GM12878 (cell line): ENCODE measurements around the gene MBD5.

ENCODE experiments used
- MXI1 ChIP-seq: fragments of 150-350 bp; IDR thresholded peaks from 2 replicates; pipeline ENCODE4 v1.6.1; 2011; ENCODE audit warnings: low read depth, mild to moderate bottlenecking, inconsistent platforms, low read length, improper control_type of control experiment
- POLR2AphosphoS5 ChIP-seq: IDR thresholded peaks from 2 replicates; pipeline ENCODE4 v1.6.1; 2011; ENCODE audit warnings: mild to moderate bottlenecking, low read length, inconsistent platforms
- RCOR1 ChIP-seq: conservative IDR thresholded peaks from 2 replicates; pipeline ENCODE4 v1.6.1; 2012; ENCODE audit warnings: low read depth, low read length, improper control_type of control experiment
- ZSCAN29 ChIP-seq: fragments of 450-650 bp; IDR thresholded peaks from 2 replicates; pipeline ENCODE4 v1.6.1; 2017; ENCODE audit warnings: mild to moderate bottlenecking, moderate library complexity
- TF ChIP-seq, protein P1 (sequence below): fragments of 150-350 bp; IDR thresholded peaks from 2 replicates; pipeline ENCODE4 v1.6.1; 2016; ENCODE audit warnings: low read depth, low read length
- TF ChIP-seq, protein P2 (sequence below), 3 experiments: IDR thresholded peaks in 2 of 3; conservative IDR thresholded peaks in 1 of 3; 2 replicates each; pipeline ENCODE4 v1.5.1; 2011; ENCODE audit warnings: low read depth in 3 of 3, low read length in 3 of 3, mild to moderate bottlenecking in 3 of 3, control low read depth in 2 of 3, moderate library complexity in 2 of 3, inconsistent platforms in 1 of 3, mixed read lengths in 1 of 3; ENCODE audit not compliant: control insufficient read depth in 2 of 3, insufficient read depth in 1 of 3; ENCODE audit errors: extremely low read depth in 1 of 3

DNA sequence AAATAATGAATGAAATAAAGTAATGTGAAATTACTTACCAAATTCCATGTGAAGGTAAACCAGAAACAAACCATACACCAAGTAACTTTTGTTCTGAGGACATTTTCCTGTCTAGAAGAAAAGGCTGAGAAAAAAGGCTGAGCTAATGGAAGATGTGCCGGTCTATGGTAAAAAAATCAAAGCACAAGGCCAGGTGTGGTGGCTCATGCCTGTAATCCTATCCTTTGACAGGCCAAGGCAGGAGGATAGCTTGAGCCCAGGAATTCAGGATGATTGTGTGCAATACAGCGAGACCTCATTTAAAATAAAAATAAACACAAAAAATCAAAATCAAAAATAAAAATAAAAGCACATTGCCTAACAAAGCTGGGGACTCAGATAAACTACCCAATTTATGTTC lies 7.0 kb upstream of the MBD5 start:
- TF ChIP-seq POLR2AphosphoS5 (no peak), ZSCAN29 (no peak), MXI1 (no peak), RCOR1 (no peak)
- TF ChIP-seq, protein P1, sequence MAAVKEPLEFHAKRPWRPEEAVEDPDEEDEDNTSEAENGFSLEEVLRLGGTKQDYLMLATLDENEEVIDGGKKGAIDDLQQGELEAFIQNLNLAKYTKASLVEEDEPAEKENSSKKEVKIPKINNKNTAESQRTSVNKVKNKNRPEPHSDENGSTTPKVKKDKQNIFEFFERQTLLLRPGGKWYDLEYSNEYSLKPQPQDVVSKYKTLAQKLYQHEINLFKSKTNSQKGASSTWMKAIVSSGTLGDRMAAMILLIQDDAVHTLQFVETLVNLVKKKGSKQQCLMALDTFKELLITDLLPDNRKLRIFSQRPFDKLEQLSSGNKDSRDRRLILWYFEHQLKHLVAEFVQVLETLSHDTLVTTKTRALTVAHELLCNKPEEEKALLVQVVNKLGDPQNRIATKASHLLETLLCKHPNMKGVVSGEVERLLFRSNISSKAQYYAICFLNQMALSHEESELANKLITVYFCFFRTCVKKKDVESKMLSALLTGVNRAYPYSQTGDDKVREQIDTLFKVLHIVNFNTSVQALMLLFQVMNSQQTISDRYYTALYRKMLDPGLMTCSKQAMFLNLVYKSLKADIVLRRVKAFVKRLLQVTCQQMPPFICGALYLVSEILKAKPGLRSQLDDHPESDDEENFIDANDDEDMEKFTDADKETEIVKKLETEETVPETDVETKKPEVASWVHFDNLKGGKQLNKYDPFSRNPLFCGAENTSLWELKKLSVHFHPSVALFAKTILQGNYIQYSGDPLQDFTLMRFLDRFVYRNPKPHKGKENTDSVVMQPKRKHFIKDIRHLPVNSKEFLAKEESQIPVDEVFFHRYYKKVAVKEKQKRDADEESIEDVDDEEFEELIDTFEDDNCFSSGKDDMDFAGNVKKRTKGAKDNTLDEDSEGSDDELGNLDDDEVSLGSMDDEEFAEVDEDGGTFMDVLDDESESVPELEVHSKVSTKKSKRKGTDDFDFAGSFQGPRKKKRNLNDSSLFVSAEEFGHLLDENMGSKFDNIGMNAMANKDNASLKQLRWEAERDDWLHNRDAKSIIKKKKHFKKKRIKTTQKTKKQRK: no peak
- TF ChIP-seq, protein P2, sequence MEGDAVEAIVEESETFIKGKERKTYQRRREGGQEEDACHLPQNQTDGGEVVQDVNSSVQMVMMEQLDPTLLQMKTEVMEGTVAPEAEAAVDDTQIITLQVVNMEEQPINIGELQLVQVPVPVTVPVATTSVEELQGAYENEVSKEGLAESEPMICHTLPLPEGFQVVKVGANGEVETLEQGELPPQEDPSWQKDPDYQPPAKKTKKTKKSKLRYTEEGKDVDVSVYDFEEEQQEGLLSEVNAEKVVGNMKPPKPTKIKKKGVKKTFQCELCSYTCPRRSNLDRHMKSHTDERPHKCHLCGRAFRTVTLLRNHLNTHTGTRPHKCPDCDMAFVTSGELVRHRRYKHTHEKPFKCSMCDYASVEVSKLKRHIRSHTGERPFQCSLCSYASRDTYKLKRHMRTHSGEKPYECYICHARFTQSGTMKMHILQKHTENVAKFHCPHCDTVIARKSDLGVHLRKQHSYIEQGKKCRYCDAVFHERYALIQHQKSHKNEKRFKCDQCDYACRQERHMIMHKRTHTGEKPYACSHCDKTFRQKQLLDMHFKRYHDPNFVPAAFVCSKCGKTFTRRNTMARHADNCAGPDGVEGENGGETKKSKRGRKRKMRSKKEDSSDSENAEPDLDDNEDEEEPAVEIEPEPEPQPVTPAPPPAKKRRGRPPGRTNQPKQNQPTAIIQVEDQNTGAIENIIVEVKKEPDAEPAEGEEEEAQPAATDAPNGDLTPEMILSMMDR (IDR thresholded peaks at IDR 0.05 in 2 of 3, conservative IDR thresholded peaks at IDR 0.05 in 1 of 3; ENCODE audit: control insufficient read depth in 2 of 3, extremely low read depth in 1 of 3, insufficient read depth in 1 of 3, low read depth in 3 of 3, low read length in 3 of 3): no peak
